LoVo (cell line): ENCODE results near the gene CAPN10.

Source experiments
- DNase-seq: peaks from one replicate; pipeline ENCODE4 v3.0.0-alpha.2; 2016; ENCODE audit warnings: low spot score

CAPN10 gene

DNA sequence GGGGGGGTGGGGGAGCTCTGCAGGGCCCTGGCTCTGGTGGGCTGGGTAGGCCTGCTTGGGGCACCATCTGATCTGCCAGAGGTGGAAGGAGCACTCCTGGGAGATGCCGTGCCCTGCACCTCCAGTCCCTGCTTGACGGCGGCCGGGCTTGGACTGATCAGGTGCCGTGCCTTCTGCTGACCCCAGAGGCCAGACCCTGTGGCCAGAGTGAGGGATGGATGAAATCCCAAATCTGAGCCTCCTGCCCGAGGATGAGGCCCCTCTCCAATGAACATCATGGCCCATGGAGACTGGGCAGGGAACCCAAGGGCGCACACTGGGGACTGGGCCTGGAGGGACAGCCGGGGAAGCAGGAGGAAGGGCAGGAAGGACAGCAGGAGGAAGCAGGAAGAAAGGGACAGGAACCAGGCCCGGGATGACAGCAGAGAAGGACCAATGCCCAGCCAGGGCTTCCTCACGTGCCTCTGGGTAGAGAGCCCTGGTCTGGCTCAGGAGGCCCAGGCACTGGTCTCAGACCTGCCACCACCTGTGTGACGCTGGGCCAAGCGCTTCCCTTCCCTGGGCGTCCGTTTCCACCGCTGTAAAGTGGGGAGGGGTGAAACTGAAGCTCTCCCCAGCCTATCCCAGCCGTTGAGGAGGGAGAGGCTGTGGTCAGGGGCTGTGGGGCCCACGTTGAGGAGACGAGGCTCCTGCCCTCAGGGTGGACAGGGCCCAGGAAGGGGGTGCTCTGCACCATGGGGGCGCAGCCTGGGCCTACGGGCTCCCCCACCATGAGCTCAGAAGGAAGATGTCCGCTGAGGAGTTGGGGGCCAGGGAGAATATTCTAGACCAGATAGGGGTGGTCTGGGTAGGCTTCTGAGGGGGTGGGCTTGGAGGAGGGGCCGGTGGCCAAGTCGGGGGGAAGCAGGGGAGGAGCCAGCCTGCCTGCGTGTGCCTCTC lies 37.7 kb downstream of the CAPN10 start:
- no peak for DNase-seq

- DNase-seq, result no peak
Observed at GRCh38 chr2:240624950-240625621, 38.6 kb downstream of the CAPN10 start, which contains the start of gene GPR35. Gene GPR35, plus strand, starts transcription at chr2:240625480. Its CDS starts 4,473 bp downstream, at chr2:240629953.

DNA sequence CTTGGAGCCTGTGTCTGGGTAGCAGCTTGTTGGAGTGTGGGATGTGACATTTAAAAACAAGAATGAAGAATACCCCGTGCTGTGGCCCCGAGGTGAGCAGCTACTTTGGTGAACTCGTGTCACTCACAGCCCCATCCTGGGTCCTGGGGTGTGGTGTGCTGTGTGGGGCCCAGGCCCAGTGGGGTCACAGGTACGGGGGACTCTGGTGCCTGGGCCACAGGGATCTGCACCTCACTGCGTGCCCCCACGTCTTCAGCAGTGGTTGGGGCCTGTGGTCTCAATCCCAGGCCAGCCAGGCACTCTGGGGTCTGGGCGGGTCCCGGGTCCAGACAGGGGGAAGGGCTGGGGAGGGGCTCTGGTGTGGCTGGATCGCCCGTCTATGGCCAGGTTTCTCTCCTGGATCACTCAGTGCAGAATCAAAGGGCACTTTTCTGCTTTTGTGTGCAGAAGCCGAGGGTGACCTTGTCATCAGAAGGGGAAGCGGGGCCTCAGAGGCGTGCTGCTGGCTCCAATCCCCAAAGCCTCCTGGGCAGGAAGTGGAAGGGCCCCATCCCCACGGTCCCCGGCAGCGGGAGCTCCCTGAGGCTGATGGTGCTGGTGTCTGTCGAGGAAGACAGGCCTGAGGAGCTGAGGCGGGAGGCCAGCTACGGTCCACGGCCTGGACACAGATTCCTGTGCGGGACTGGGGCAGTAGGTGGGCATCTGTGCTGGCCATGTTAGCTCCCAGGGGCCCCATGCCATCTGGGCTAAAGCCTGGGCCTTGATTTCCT lies 40.2 kb downstream of the CAPN10 start:
- no peak for DNase-seq

DNA sequence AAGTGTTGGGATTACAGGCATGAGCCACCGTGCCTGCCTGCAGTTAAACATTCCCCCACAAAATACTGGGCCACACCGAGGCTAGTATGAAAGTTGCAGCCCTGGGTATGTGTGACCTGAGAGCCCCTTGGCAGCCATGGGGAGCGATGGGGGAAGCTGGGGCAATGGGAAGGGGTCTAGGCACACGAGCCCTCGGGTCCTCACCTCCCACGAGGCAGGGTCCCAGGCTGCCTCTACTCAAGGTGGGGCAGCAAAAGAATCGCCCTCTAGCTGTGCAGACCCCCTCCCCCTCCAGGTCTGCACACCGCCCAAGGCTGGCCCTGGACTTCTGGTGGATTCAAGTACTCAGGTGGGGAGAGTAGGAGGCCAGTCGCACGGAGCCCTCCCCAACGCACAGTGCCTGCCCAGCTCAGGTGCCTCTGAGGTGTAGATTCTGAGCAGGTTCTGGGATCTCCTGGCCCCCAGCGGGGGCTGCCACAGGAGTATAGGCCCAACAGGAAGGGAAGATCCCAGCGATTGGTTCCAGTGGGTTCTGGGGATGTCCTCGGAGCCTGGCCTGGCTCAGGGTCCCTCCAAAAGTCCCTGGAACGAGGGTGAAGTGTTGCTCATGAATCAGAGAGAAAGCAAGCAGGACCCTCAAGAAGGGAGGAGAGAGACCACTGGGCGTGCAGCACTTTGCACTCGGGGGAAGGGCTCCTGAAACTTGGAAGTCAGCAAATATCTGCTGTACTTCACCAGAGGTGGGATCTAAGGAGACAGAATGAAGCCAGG lies 41.4 kb downstream of the CAPN10 start:
- DNase-seq, result no peak

GRCh38 chr2:240628507-240628807 lies 41.9 kb downstream of the CAPN10 start:
- DNase-seq, result no peak

DNA sequence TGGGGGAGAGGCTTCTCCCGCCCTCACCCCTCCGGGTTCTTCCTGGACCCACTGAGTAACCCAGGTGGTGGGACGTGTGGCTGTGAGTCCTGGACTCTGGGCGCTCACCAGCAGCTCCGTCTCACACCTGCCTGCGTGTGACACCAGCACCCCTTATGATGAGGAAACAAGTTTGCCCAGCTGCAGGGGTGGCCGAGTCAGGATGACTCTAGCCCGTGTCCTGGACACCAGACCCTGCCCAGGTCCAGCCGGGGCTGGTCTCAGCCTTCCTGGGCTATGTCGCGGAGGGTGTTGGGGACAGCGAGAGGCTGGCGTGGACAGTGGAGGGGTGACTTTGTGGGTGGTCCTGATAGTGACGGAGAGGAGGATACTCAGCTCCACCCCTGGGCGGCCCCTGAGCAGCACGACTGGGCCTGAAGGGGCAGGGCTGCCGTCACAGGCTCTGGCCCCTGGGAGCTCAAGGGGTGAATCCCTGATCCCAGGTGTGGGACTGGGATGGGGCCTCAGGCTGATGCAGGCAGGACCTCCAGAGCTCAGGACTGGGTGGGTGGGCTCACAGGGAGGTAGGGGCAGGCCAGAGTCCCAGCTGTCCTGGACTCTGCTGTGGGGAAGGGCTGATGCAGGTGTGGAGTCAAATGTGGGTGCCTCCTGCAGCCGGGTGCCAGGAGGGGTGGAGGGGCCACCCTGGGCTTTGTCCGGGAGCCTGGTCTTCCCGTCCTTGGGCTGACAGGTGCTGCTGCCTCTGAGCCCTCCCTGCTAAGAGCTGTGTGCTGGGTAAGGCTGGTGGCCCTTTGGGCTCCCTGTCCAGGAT lies 42.5 kb downstream of the CAPN10 start:
- no peak for DNase-seq

GRCh38 chr2:240629619-240629967 lies 43.1 kb downstream of the CAPN10 start:
- DNase-seq, result no peak

- DNase-seq, result no peak
Observed at GRCh38 chr2:240629968-240630770, 43.6 kb downstream of the CAPN10 start.

DNA sequence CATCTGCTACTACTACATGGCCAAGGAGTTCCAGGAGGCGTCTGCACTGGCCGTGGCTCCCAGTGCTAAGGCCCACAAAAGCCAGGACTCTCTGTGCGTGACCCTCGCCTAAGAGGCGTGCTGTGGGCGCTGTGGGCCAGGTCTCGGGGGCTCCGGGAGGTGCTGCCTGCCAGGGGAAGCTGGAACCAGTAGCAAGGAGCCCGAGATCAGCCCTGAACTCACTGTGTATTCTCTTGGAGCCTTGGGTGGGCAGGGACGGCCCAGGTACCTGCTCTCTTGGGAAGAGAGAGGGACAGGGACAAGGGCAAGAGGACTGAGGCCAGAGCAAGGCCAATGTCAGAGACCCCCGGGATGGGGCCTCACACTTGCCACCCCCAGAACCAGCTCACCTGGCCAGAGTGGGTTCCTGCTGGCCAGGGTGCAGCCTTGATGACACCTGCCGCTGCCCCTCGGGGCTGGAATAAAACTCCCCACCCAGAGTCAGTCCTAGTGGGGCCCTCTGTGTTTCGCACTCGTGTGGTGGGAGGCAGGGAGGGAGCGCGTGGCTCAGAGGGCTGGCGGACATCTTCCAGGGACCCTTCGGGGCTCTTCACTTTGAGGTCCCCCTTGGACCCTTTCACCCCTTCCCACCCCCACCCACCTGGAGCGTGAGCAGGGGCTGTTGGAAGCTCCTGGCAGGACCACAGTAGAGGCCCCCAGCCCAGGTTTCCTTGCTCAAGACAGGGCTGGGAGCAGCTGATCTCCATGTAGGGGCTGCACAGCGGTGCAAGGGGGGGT lies 44.4 kb downstream of the CAPN10 start:
- no peak for DNase-seq

DNA sequence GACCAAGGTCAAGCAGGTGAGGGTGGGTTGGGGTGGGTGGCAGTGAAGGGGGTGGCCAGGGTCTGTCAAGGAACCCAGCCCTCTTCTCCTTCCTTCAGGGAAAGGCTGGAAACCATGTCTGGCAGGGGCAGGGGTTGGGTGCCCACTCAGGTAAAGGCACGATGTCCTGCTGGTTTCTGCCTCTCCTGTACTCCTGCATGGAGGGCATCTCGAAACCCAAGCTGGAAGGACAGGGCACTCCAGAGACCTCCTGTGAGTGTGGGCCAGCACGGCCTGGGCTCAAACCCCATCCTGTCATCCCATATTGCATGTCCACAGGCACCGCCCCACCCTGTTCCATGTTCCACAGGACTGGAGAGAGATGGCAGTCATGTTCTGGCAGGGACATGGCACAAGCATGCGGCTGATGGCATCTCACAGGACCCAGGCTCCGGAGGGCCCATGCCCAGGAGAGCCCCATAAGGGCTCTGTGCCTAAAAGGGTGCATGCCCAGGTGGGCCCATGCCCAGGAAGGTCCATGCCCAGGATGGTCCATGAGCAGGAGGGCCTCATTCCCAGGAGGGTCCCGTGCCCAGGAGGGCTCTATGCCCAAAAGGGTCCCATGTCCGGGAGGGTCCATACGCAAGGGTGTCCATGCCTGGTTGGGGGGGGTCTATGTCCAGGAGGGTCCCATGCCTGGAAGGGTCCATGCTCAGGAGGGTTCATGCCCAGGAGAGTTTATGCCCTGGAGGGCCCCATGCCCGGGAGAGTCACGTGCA lies 45.2 kb downstream of the CAPN10 start:
- DNase-seq, result no peak

DNA sequence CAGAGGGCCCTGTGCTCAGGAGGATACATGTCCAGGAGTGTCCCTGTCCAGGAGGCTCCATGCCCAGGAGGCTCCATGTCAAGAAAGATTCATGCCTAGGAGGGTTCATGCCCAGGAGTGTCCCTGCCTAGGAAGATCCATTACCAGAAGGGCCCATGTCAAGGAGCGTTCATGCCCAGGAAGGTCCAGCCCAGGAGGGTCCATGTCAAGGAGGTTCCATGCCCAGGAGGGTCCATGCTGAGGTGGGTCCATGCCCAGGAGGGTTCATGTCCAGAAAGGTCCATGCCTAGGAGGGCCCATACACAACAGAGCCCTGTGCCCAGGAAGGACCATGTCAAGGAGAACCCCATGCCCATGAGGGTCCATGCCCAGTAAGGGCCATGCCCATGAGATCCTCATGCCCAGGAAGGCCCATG lies 45.8 kb downstream of the CAPN10 start:
- no peak for DNase-seq

- no peak for DNase-seq
Observed at GRCh38 chr2:240635121-240635997, 48.8 kb downstream of the CAPN10 start.

GRCh38 chr2:240635998-240636547 lies 49.5 kb downstream of the CAPN10 start:
- DNase-seq, result no peak

GRCh38 chr2:240636563-240637115 lies 50.1 kb downstream of the CAPN10 start:
- no peak for DNase-seq

DNA sequence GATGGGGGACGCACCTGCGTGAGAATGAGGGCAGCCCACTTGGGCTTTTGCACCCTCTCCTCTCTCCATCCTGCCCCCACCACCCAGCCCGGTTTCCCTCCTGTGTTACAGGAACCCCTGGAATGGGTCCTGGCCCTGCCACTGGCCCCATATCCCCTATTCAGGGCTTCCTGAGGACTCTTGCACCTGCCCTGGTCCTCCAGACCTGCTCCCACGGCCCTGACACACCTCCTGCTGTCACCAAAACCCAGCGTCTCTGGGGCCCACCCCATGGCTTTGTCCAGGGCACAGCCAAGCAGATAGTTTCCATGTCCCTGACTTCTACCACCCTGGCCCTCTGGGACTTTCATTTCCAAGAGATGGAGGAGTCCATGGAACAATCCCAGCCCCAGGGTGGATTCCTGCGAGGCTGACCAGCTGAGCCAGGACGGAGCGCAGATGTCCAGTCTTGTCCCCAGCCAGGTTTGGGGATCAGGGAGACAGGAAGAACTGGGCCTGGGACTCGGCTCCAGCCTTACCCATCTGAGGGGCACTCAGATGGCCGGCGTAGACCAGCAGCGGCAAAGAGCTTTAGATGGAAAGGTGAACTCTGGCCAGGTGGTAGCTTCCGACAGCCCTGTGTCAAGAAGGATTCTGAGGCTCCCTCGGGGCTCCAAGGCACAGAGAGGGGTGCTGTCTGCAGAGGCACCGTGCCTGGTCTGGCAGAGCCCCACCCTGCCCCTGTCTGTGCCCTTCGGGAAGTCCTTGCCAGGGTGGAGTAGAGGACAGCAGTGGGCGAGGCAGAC lies 50.8 kb downstream of the CAPN10 start:
- DNase-seq, result no peak

DNA sequence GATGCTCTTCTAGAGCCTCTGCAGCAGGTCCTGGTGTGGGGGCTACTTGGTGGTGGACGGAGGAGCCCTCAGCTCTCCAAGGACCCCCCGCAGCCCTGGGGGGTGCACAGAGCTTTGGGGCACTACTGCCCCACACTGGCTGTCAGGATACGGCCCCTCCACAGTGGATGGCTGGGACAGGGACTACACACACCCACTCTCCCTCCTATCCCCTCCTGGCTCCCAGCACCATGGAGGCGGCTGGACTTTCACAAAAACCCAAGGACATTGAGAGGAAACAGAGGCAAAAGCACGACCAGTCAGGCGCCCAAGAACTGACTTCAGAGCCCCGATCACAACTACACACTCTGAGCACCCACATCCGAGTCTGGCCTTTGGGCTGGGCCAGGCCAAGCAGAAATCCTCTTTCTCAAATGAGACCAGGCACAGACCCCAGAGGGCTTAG lies 51.4 kb downstream of the CAPN10 start:
- DNase-seq, result no peak
